Endothelial cell of umbilical vein (primary cell): ENCODE measurements around the gene LRP1. TPM values are rescaled to one million over a fixed set of nuclear protein-coding genes. Genes with fewer than 3 reads are reported as not detected.

Source experiments
- BruUV-seq: library from RNA; stranded (reverse); fragments of 400-500 nt; replicated peaks from 2 replicates; lab custom pipeline; 2021; lab: Mats Ljungman, UMichigan
- CTCF ChIA-PET: fragments of 300-600, 350-600 bp; sonication (Branson Sonifier 250); formaldehyde crosslinking; loops from one replicate; lab custom pipeline; 2021; ENCODE audit warnings: antibody characterized with exemption, inconsistent platforms; lab: Charles Lee
- POLR2A ChIA-PET: fragments of 300-600, 350-600 bp; sonication (Branson Sonifier 250); formaldehyde crosslinking; loops from one replicate; lab custom pipeline; 2021; ENCODE audit warnings: antibody characterized with exemption, inconsistent platforms; lab: Charles Lee
- DNase-seq: peaks from one replicate; pipeline ENCODE4 v3.0.0-alpha.2; 2011; ENCODE audit warnings: low read depth, low spot score
- FAIRE-seq: peaks from 2 replicates; lab custom pipeline; 2011; peaks lifted over from hg19 to GRCh38; lab: Jason Lieb, UNC
- H2AFZ ChIP-seq: 2 replicates; pipeline ENCODE4 v1.6.0; 2012; ENCODE audit warnings: low read depth, low read length, control low read depth, inconsistent platforms
- H3K27ac ChIP-seq: 2 replicates; pipeline ENCODE4 v1.5.1; 2011; ENCODE audit warnings: low read depth, mild to moderate bottlenecking, control low read depth, low read length, moderate library complexity; ENCODE audit not compliant: insufficient read depth
- H3K27me3 ChIP-seq, 2 experiments: 2 replicates each; pipeline versions ENCODE4 v1.6.0 to v1.6.1; 2011; ENCODE audit warnings: low read length in 2 of 2, mixed read lengths in 1 of 2; ENCODE audit not compliant: control insufficient read depth in 2 of 2, insufficient read depth in 2 of 2
- H3K36me3 ChIP-seq, 2 experiments: 2 replicates in 1 of 2; 3 replicates in 1 of 2; pipeline ENCODE4 v1.5.1; 2011; ENCODE audit warnings: low read length in 2 of 2, mild to moderate bottlenecking in 1 of 2, moderate library complexity in 1 of 2; ENCODE audit not compliant: control insufficient read depth in 2 of 2, insufficient read depth in 2 of 2; ENCODE audit errors: extremely low read depth in 1 of 2
- H3K4me1 ChIP-seq: 3 replicates; pipeline ENCODE4 v1.5.1; 2011; ENCODE audit warnings: mild to moderate bottlenecking, low read length; ENCODE audit not compliant: control insufficient read depth, insufficient read depth; ENCODE audit errors: extremely low read depth
- H3K4me2 ChIP-seq: 2 replicates; pipeline ENCODE4 v1.6.1; 2011; ENCODE audit warnings: low read length, control low read depth, mixed read lengths; ENCODE audit not compliant: insufficient read depth
- H3K4me3 ChIP-seq, 3 experiments: fragments of 200-600 bp in 1 of 3; sonication (generic), shearing (Covaris generic) in 1 of 3; replicated peaks in 1 of 3; 2 replicates each; pipeline ENCODE4 v1.5.1; 2011 to 2016; ENCODE audit warnings: control low read depth in 3 of 3, low read length in 3 of 3, mild to moderate bottlenecking in 2 of 3, inconsistent platforms in 1 of 3, low read depth in 1 of 3, moderate library complexity in 1 of 3; ENCODE audit not compliant: insufficient read depth in 1 of 3
- H3K79me2 ChIP-seq: 2 replicates; pipeline ENCODE4 v1.6.0; 2012; ENCODE audit warnings: low read length, inconsistent platforms; ENCODE audit not compliant: control insufficient read depth, insufficient read depth
- H3K9ac ChIP-seq: replicated peaks from 2 replicates; pipeline ENCODE3; 2011; ENCODE audit warnings: low read length, control low read depth; ENCODE audit not compliant: insufficient read depth; ENCODE audit errors: extremely low read depth
- H3K9me1 ChIP-seq: replicated peaks from 3 replicates; pipeline ENCODE4 v1.6.0; 2011; ENCODE audit warnings: mild to moderate bottlenecking, low read length; ENCODE audit not compliant: control insufficient read depth, insufficient read depth; ENCODE audit errors: extremely low read depth
- H3K9me3 ChIP-seq: replicated peaks from 2 replicates; pipeline ENCODE4 v1.5.1; 2012; ENCODE audit warnings: low read length, inconsistent platforms; ENCODE audit not compliant: control insufficient read depth, insufficient read depth
- H4K20me1 ChIP-seq: replicated peaks from 2 replicates; pipeline ENCODE3; 2011; ENCODE audit warnings: mild to moderate bottlenecking, low read length; ENCODE audit not compliant: control insufficient read depth, insufficient read depth; ENCODE audit errors: extremely low read depth
- EZH2 ChIP-seq: IDR thresholded peaks from 2 replicates; pipeline ENCODE4 v1.6.1; 2012; ENCODE audit warnings: borderline replicate concordance, low read depth, mild to moderate bottlenecking, moderate library complexity, low read length, inconsistent platforms; ENCODE audit not compliant: severe bottlenecking
- FOS ChIP-seq: IDR thresholded peaks from 2 replicates; pipeline ENCODE4 v1.6.1; 2011; ENCODE audit warnings: mild to moderate bottlenecking, low read length, moderate library complexity, borderline replicate concordance; ENCODE audit not compliant: insufficient read depth
- GATA2 ChIP-seq: IDR thresholded peaks from 2 replicates; pipeline ENCODE4 v1.7.0; 2011; ENCODE audit warnings: low read depth, mild to moderate bottlenecking, moderate library complexity, mixed read lengths, low read length; ENCODE audit not compliant: insufficient read length, insufficient read depth
- JUN ChIP-seq: IDR thresholded peaks from 2 replicates; pipeline ENCODE4 v1.6.1; 2011; ENCODE audit warnings: borderline replicate concordance, low read depth; ENCODE audit not compliant: insufficient read length, insufficient read depth
- MYC ChIP-seq: IDR thresholded peaks from one replicate; pipeline ENCODE4 v1.6.1; 2011; ENCODE audit warnings: mild to moderate bottlenecking, low read depth, low read length
- POLR2A ChIP-seq: IDR thresholded peaks from 2 replicates; pipeline ENCODE4 v1.6.1; 2012; ENCODE audit warnings: low read depth, mild to moderate bottlenecking, control low read depth, low read length
- POLR2AphosphoS5 ChIP-seq: IDR thresholded peaks from 2 replicates; pipeline ENCODE4 v1.6.1; 2012; ENCODE audit warnings: low read depth, mild to moderate bottlenecking, control low read depth, low read length, moderate library complexity; ENCODE audit not compliant: insufficient read depth
- dilution Hi-C: fragments of 300-500 bp; cut with MboI; formaldehyde crosslinking; loops from one replicate; pipeline ENCODE4 v1.15.0; 2019; ENCODE audit warnings: low sequenced_read_pairs; ENCODE audit not compliant: extremely low pct_ligation_motif_present
- intact Hi-C: fragments of 100-400 bp; cut with micrococcal nuclease; formaldehyde crosslinking; loops from one replicate; pipeline ENCODE4 v1.10.0; 2022
- polyA plus RNA-seq, 4 experiments: library from polyadenylated mRNA; depleted of rRNA in 3 of 4; stranded (reverse) in 3 of 4; unstranded in 1 of 4; fragments of >200 nt; gene quantifications; 2 replicates each; pipeline versions ENCODE4 v1.2.1 to v1.2.3, GENCODE V29; 2011 to 2012; ENCODE audit warnings: missing spikeins in 1 of 4
- total RNA-seq: library from RNA; stranded (reverse); gene quantifications from 2 replicates; pipeline ENCODE4 v1.2.3, GENCODE V29; 2021

LRP1 gene
- total and polyA plus RNA-seq, 2 donors (not counting 3 experiments of a cell fraction or from before 2014, with no cell fraction given): 1.6 to 4.6 TPM

DNA sequence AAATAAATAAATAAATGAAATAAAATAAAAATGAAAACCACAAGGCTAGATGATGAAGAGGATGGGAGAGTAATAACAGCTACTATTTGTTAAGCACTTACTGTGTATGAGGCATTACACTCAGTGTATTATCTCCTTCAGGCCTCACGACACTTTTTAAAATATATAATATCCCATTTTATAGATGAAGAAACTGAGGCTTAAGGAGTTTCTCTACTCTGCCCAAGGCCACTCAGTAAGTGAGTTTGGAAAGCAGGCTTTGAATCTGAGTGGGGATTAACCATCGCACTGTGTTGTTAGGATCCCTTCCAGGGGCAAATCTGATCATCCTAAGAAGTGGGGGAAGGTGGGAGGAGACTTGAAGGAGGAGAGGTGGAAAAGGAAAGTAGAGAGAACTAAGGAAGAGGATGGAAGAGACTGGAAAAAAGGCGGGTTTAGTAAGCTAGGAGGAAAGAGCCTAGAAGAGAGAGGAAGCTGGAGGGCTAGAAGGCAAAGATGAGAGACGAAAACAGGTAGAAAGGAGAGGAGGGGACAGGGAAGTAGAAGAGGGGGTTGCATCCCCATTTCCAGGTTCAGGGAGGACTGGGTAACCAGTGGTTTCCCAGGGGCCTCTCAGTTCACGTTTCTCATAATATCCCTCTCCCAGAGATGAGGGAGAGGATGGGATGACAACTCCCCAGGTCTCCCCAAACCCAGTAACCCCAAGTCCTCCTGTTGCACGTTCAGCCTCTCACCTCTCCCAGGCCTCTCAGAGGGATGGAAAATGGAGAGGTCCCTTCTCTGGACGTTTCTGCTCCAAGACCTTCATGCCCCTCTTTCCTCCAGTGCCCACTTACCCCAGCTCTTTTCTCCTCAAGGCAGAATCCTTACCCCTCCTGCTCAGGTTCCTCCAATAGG lies 18.8 kb upstream of the LRP1 start:
- Histone ChIP-seq H3K4me2 (peak overlapping the region; percentile 78), H3K79me2 (peaks cover 13% of the 10 kb centered on the region), H3K9me1 (no peaks in the 10 kb centered on the region), H3K9ac (no peak overlapping the region), H3K4me3 (peak overlapping the region in 2 of 3 experiments; percentile 65 to 72), H3K36me3 (peaks cover 4 to 25% of the 10 kb centered on the region in 2 experiments), H3K27ac (no peak overlapping the region), H3K9me3 (no peaks in the 10 kb centered on the region), H3K27me3 (no peaks in the 10 kb centered on the region), H2AFZ (peak overlapping the region; percentile 36), H4K20me1 (no peaks in the 10 kb centered on the region), H3K4me1 (peaks cover 14% of the 10 kb centered on the region)
- dilution Hi-C loops: no loop called here
- ChIA-PET POLR2A (interaction anchor here (0.6 kb wide), 1 partner anchor 23 kb away, joined by 6 read pairs; no protein-coding TSS in a partner anchor), CTCF (interaction anchor here (1.1 to 3.5 kb wide), 3 partner anchors 16 to 40 kb away, joined by 3 to 449 read pairs (median 158); partner anchors contain the start of gene NAB2)
- TF ChIP-seq POLR2A: no peak
- no peak for TF ChIP-seq FOS
- no peak for TF ChIP-seq MYC
- no peak for TF ChIP-seq JUN
- TF ChIP-seq POLR2AphosphoS5: no peak
- TF ChIP-seq GATA2: no peak
- no peak for TF ChIP-seq EZH2
- DNase-seq (no peak), FAIRE-seq (no peak)
- BruUV-seq: no TSS peak
- intact Hi-C loops: loop anchor here (5.0 kb wide), 2 partner anchors 133 to 472 kb away; no protein-coding TSS in a partner anchor
